ENCODE data around the gene CCDC136.

Gene CCDC136

DNA sequence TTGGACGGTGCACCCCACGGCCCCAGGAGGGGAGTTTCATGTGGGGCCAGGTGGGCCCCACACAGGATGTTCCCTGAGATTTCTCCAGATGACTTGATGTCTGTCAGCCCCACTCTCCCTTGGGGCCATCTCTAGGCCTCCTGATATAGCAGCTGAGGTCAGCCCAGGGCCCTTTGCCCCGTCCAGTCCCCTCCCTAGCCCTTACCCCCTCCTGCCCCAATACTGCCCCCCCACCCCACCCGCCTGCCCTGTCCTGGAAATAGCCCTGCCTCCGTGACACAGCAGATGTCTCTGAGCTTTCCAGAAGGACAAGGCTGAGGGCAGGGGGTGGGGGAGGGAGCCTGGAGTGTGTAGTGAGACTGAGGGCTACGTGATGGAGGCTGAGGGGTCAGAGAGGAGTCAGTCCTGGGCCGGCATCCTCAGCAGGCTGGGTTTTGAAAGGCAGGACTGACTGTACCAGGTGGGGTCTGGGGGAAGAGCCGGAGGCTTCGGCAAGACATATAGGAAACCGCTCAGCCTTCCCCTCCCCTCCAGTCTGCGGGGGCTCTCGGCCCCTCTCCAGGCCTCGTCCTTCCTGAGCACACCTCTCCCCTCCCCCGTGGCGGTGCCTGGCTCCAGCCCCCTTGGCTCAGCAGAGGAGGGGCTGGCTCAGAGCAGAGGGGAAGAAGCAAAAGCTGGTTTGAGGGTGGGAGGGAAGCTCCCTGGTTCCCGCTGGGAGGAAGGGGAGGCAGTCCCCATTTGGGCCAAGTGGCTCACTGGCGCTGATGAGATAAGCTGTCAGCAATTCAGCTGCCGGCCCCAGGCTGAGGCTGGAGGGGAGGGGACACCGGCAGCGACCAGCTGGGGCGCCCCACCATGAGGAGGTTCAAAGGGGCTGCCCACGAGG, 40.5 kb downstream of the CCDC136 start:
- TF ChIP-seq, protein P1, sequence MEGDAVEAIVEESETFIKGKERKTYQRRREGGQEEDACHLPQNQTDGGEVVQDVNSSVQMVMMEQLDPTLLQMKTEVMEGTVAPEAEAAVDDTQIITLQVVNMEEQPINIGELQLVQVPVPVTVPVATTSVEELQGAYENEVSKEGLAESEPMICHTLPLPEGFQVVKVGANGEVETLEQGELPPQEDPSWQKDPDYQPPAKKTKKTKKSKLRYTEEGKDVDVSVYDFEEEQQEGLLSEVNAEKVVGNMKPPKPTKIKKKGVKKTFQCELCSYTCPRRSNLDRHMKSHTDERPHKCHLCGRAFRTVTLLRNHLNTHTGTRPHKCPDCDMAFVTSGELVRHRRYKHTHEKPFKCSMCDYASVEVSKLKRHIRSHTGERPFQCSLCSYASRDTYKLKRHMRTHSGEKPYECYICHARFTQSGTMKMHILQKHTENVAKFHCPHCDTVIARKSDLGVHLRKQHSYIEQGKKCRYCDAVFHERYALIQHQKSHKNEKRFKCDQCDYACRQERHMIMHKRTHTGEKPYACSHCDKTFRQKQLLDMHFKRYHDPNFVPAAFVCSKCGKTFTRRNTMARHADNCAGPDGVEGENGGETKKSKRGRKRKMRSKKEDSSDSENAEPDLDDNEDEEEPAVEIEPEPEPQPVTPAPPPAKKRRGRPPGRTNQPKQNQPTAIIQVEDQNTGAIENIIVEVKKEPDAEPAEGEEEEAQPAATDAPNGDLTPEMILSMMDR (IDR thresholded peaks at IDR 0.05; ENCODE audit: borderline replicate concordance, insufficient read depth, low read depth, low read length): no peak
- H3K4me3 ChIP-seq (ENCODE audit: low read depth, low read length): no peak overlapping the region

DNA sequence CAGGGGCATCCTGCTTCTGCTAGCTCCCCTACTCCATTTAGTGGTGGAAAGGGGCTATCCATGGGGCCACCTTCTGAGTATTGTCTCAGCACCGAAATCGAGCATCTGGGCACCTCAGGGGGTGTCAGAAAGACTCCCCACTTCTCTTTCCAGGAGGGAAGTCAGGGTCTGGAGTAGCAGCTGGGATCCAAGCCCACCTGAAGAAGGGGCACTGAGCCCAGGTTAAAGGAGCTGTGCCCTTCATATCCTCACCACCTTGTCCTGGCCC, 41.0 kb downstream of the CCDC136 start:
- TF ChIP-seq, protein P1 (IDR thresholded peaks at IDR 0.05; ENCODE audit: borderline replicate concordance, insufficient read depth, low read depth, low read length): no peak
- no peak overlapping the region for H3K4me3 ChIP-seq (ENCODE audit: low read depth, low read length)

DNA sequence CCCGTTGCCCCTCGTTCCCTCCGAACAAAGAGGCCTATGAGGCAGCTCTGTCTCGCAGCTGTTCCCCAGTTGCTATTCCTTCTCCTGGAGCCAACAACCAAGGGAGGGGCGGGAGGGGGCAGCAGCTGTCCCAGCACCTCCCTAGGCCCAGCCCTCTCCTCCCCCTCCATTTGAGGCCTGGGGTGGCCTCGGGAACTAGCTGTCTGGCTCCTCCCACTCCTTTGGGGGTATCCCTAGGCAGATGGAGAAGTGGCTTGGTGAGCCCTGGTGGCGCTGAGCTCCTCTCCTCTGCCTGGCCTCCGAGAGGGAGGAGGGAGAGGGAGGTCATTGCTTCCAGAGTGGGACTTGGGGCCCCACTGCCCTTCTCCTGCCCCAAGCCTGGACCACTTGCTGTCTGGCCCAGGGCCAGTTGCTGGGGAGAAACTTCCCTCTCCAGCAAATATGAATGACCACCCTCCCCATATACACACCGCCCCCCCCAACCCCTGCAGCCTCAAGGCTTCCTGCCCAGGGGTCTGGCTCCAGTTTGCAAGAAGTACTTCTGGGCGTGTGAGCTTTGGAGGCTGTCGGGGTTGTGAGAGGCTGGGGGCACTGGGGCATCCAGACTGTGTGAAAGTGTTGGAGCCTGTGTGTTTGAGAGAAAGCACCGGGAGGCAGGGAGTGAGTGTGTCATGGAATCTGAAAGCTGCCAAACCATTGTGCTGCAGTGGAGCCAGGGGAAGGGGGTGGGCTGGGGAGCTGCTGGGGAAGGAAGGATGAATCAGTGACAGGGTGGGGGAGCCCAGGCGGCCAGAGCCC, 41.6 kb downstream of the CCDC136 start:
- no peak overlapping the region for H3K4me3 ChIP-seq (ENCODE audit: low read depth, low read length)
- TF ChIP-seq, protein P1 (IDR thresholded peaks at IDR 0.05; ENCODE audit: borderline replicate concordance, insufficient read depth, low read depth, low read length): no peak

DNA sequence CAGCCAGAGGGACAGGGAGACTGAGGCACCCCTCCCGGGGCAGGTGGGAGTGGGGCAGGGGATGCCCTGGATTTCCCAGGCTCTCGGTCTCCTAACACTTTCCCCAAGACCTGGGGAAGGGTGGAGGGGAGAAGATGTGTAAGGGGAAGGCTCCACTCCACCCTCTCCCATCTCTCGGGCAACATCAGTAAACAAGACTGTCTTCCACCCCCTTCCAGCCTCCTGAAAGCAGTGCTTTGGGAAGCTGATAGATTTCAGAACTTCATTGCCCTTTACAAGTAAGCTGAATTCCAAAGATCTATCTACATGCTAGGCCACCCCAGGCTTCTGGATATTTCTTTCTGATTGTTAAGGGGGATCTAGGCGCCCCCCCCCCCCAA, 42.2 kb downstream of the CCDC136 start:
- TF ChIP-seq, protein P1 (IDR thresholded peaks at IDR 0.05; ENCODE audit: borderline replicate concordance, insufficient read depth, low read depth, low read length): no peak
- no peak overlapping the region for H3K4me3 ChIP-seq (ENCODE audit: low read depth, low read length)

DNA sequence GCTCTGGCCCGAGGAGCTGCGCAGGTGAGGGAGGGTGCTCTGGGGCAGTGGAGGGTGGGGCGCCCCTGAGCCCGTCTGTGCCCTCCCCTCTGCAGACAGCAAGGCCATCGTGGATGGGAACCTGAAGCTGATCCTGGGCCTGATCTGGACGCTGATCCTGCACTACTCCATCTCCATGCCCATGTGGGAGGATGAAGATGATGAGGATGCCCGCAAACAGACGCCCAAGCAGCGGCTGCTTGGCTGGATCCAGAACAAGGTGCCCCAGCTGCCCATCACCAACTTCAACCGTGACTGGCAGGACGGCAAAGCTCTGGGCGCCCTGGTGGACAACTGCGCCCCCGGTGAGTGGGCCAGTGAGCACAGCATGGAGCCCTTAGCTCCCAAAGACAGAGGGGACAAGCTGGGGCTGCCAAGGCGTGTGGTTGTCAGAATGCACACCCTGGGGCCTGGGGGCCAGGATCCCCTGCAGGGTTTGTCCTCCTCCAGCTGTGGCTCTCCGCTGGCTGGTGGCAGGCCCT, 43.5 kb downstream of the CCDC136 start:
- H3K4me3 ChIP-seq (ENCODE audit: low read depth, low read length): no peak overlapping the region
- TF ChIP-seq, protein P1 (IDR thresholded peaks at IDR 0.05; ENCODE audit: borderline replicate concordance, insufficient read depth, low read depth, low read length): no peak

DNA sequence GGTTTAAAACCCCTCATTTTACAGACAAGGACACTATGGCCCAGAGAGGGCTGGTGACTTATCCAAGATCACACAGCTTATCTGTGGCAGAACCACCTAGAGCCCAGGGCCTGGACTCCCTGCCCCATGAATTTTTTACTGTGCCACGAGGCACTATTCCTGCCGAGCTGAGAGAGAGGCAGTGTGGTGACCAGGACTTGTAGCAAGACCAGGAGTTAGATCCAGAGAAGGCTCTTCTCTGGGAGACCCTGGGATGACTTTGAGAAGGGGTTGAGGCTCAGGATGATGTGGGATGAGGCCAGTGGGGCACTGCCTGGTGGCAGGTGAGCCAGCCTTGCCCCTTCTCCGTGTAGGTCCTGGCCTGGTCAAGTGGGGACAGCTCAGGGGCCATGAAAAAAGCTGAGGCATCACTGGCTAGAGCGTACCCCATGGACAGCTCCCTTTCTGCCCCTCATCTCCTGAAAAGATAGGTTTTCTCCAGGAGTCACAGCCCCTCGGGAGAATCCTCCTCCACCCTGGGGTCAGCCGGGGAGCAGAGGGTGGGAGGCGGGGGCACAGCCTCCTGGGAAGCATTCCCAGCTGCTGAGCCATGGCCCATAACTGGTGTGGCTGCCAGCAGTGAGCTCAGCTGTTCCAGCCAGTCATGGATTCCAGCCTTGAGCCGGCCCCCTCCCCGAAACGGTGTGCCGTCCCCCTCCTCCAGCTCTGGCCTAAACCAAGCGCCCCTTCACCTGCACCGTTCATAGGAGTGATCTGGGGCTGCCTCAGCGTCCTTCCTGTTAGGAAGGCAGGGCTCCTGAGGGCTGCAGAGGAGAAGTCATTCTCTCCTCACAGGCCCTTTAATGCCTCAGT, 44.2 kb downstream of the CCDC136 start:
- TF ChIP-seq, protein P1 (IDR thresholded peaks at IDR 0.05; ENCODE audit: borderline replicate concordance, insufficient read depth, low read depth, low read length): no peak
- H3K4me3 ChIP-seq (ENCODE audit: low read depth, low read length): no peak overlapping the region
